Retinal pigment epithelial cell (primary cell): Measurements from ENCODE around the gene SARDH.

Source experiments
- DNase-seq: peaks from one replicate; pipeline ENCODE4 v3.0.0-alpha.2; 2010; ENCODE audit warnings: low read depth
- H3K4me3 ChIP-seq: 2 replicates; pipeline ENCODE4 v1.5.1; 2011; ENCODE audit warnings: mild to moderate bottlenecking, low read length, control low read depth, moderate library complexity
- CTCF ChIP-seq: conservative IDR thresholded peaks from 2 replicates; pipeline ENCODE4 v1.5.1; 2011; ENCODE audit warnings: low read depth, low read length, control low read depth, inconsistent platforms

The SARDH gene

GRCh38 chr9:133735931-133736330, 2.2 kb downstream of the SARDH start:
- DNase-seq: no peak
- no peak overlapping the region for H3K4me3 ChIP-seq
- no peak for TF ChIP-seq CTCF

- H3K4me3 ChIP-seq: no peak overlapping the region
- DNase-seq: no peak
- no peak for TF ChIP-seq CTCF
These were observed 2.8 kb downstream of the SARDH start for GRCh38 chr9:133735415-133735775.

GRCh38 chr9:133734590-133735414, 3.4 kb downstream of the SARDH start:
- no peak for DNase-seq
- no peak overlapping the region for H3K4me3 ChIP-seq

GRCh38 chr9:133733796-133734533, 4.2 kb downstream of the SARDH start:
- no peak for TF ChIP-seq CTCF
- DNase-seq: no peak
- no peak overlapping the region for H3K4me3 ChIP-seq

More at GRCh38 chr9:133734590-133735414, 3.4 kb downstream of the SARDH start:
- no peak for TF ChIP-seq CTCF

- no peak for TF ChIP-seq CTCF
- DNase-seq: no peak
- no peak overlapping the region for H3K4me3 ChIP-seq
These were observed 4.7 kb downstream of the SARDH start for GRCh38 chr9:133733421-133733795.

GRCh38 chr9:133732639-133733408, 5.3 kb downstream of the SARDH start:
- no peak overlapping the region for H3K4me3 ChIP-seq
- no peak for TF ChIP-seq CTCF
- no peak for DNase-seq
